Right renal pelvis (tissue), 4 donors: ENCODE results near the gene ZWILCH. TPM values are rescaled to one million over a fixed set of nuclear protein-coding genes. Genes with fewer than 3 reads are reported as not detected.

Source experiments
- polyA plus RNA-seq, 4 donors: library from polyadenylated mRNA; unstranded; fragments of 120-200 nt; gene quantifications; one replicate each; pipeline ENCODE4 v1.2.1, GENCODE V29; 2013; ENCODE audit not compliant: insufficient read length in 4 of 4

ZWILCH gene
- polyA plus RNA-seq, 4 donors: 22.9 to 28.1 (median 25.7) TPM

Other genes with a start within 250 kb of the ZWILCH start
- gene DIS3L, start 211.8 kb upstream of the ZWILCH start, polyA plus RNA-seq: 10 to 100 TPM; 33.8 to 43.8 (median 38.2) TPM
- 10 to 100 TPM; 13.8 to 24.9 (median 17.2) TPM for gene TIPIN, start 148.6 kb upstream of the ZWILCH start, polyA plus RNA-seq
- 10 to 100 TPM; 52.8 to 57.0 (median 56.6) TPM for gene MAP2K1, start 118.4 kb upstream of the ZWILCH start, polyA plus RNA-seq
- 10 to 100 TPM; 34.9 to 44.7 (median 40.9) TPM for gene SNAPC5, start 7.6 kb upstream of the ZWILCH start, polyA plus RNA-seq
- 1,000 to 10,000 TPM; 3,490 to 3,817 (median 3,726) TPM for gene RPL4, start 471 bp upstream of the ZWILCH start, polyA plus RNA-seq
- gene LCTL, start 60.7 kb downstream of the ZWILCH start, polyA plus RNA-seq: under 1 TPM; 0.10 to 0.29 (median 0.20) TPM
- gene SMAD6, start 196.9 kb downstream of the ZWILCH start, polyA plus RNA-seq: 10 to 100 TPM; 27.9 to 45.7 (median 31.4) TPM